Esophagus (tissue), 2 donors: ENCODE results near the gene C5. TPM values are rescaled to one million over a fixed set of nuclear protein-coding genes. Genes with fewer than 3 reads are reported as not detected.

Experiments
- H3K27ac ChIP-seq, 2 donors: one replicate each; pipeline ENCODE4 v1.5.1; 2013; ENCODE audit warnings: low read depth in 2 of 2, mild to moderate bottlenecking in 2 of 2, inconsistent platforms in 1 of 2, low read length in 1 of 2, moderate library complexity in 1 of 2
- H3K27me3 ChIP-seq, 2 donors: one replicate each; pipeline ENCODE4 v1.6.1; 2013; ENCODE audit warnings: low read length in 2 of 2, control low read depth in 1 of 2, mild to moderate bottlenecking in 1 of 2; ENCODE audit not compliant: insufficient read depth in 2 of 2, control insufficient read depth in 1 of 2
- H3K36me3 ChIP-seq, 2 donors: one replicate each; pipeline ENCODE4 v1.6.1; 2013; ENCODE audit warnings: low read length in 1 of 2; ENCODE audit not compliant: control insufficient read depth in 2 of 2, insufficient read depth in 2 of 2
- H3K4me1 ChIP-seq, 2 donors: one replicate each; pipeline ENCODE4 v1.6.1; 2013; ENCODE audit warnings: low read length in 1 of 2; ENCODE audit not compliant: control insufficient read depth in 2 of 2, insufficient read depth in 2 of 2
- H3K4me3 ChIP-seq, 2 donors: one replicate each; pipeline ENCODE4 v1.5.1; 2013; ENCODE audit warnings: low read length in 2 of 2, mild to moderate bottlenecking in 2 of 2, low read depth in 1 of 2, moderate library complexity in 1 of 2
- H3K9me3 ChIP-seq, 2 donors: one replicate each; pipeline ENCODE4 v1.6.1; 2013; ENCODE audit warnings: mild to moderate bottlenecking in 2 of 2, low read depth in 1 of 2, low read length in 1 of 2, moderate library complexity in 1 of 2; ENCODE audit not compliant: control insufficient read depth in 2 of 2, insufficient read depth in 1 of 2
- WGBS, 2 donors: extraction: QIAGEN DNeasy Blood & Tissue Kit; methylation state at CpG; one replicate each; pipeline ENCODE4 v1.1.7; 2013; 5-methylcytosine and 5-hydroxymethylcytosine counted together
- polyA plus RNA-seq, 2 donors: library from polyadenylated mRNA; stranded (reverse); fragments of 200-250 nt; gene quantifications; one replicate each; pipeline ENCODE4 v1.2.3, GENCODE V29; 2013
- donor health status: healthy with polysubstance abuse.
- donor health status: Bipolar disorder and iron deficiency.

C5 gene
- polyA plus RNA-seq, 2 donors: 1.0 to 1.7 TPM

DNA sequence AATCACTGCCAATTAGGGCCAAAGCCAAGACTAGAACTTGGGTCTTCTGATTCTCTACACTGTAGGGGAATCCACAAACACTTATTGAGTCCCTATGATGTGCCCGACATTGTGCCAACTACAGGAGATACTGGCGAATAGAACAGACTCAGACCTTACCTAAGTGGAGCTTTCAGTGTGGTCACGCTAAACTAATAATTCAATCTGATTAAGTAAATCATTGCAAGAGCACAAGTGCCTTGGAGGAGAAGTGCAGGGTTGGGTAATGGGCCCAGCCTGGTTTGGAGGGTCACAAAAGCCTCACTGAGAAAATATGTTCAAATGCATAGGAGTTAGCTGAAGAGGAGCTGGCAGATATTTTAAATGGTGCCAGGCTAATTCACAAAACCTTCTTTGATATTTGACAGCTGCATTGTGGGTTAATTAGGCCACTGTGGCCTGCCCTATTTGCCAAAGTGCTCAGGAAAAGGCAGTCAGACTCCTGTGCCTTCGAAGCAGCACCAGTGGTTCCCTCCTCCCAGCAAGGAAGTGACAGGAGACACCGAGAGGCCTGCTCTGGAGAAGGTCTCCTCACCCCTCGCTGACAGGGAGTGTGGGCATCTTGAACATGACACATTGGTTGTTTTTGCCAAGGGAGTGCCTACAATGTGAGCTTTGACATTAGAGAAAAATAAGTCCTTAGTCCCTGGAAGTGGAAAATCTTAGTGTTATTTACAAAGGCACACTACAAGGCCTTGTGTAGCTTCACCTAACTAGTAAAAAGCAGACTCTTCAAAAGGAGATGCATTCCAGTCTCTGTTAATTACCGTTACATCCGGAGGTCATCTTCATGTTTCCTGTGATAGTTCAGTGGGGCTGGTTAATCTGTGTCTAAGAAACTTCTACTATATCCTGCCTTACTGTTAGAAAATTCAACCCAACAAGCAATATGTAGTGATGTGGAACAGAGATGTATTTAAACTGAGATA, 99.4 kb downstream of the C5 start:
- Histone ChIP-seq H3K27ac (peak overlapping the region in 1 of 2 donors; percentile 39), H3K27me3 (no peaks in the 10 kb centered on the region), H3K4me1 (peaks cover 0 to 1% of the 10 kb centered on the region in 2 donors), H3K4me3 (no peak overlapping the region), H3K9me3 (no peaks in the 10 kb centered on the region), H3K36me3 (peaks cover 0 to 2% of the 10 kb centered on the region in 2 donors)
- 79 to 82% methylated on average over 8 of the region's 8 CpGs for WGBS, 2 donors

DNA sequence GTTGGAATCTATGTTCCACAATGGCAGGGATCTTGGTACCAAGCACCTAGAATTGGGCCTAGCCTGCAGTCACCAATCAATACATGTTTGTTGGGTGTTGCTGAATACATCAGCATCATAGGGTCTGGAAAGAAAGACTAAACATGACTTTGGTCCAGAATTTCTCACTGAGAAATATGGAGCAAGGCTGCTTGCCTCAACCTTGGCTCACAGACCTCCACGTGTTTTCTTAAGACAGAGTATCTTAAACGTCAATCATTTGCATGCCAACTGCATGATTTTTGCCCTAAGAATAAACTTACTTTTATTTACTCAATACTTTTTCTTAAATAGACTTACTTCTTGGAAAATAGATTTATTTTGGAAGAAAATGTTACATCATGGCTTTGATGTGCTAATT, 100.8 kb downstream of the C5 start:
- Histone ChIP-seq H3K9me3 (no peaks in the 10 kb centered on the region), H3K36me3 (peaks cover 0 to 2% of the 10 kb centered on the region in 2 donors), H3K4me3 (no peak overlapping the region), H3K4me1 (peaks cover 0 to 3% of the 10 kb centered on the region in 2 donors), H3K27me3 (no peaks in the 10 kb centered on the region), H3K27ac (no peak overlapping the region)
- 71 to 80% methylated on average over 2 of the region's 2 CpGs for WGBS, 2 donors

- 96 to 98% methylated on average over 1 of the region's 1 CpG for WGBS, 2 donors
- H3K27ac ChIP-seq: no peak overlapping the region
Observed at GRCh38 chr9:120948824-120949223, 101.3 kb downstream of the C5 start.

DNA sequence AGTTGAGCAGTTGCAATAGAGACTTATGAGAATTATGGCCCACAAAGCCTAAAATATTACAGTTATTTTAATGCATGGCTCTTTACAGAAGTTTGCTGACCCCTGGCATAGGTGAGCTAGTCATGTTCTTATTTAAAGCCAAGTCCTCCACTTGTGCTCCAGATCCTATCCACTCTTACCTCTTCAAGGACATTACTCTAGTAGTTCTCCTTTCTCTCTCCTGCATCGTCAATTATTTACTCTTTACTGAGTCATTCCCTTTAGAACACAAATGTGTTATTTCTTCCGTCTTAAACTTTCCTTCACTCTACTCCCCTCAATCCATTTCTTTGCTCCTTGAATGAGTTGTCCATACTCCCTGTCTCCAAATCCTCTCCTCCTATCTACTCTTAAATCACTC, 102.9 kb downstream of the C5 start:
- peaks cover 0 to 3% of the 10 kb centered on the region in 2 donors for H3K4me1 ChIP-seq
- no peaks in the 10 kb centered on the region for H3K27me3 ChIP-seq
- H3K9me3 ChIP-seq: no peaks in the 10 kb centered on the region
- H3K36me3 ChIP-seq: no peaks in the 10 kb centered on the region
- no peak overlapping the region for H3K27ac ChIP-seq
- 88 to 89% methylated on average over 2 of the region's 2 CpGs for WGBS, 2 donors
- H3K4me3 ChIP-seq: no peak overlapping the region

More at GRCh38 chr9:120948824-120949223, 101.3 kb downstream of the C5 start:
- H3K9me3 ChIP-seq: no peaks in the 10 kb centered on the region
- no peak overlapping the region for H3K4me3 ChIP-seq
- peaks cover 0 to 2% of the 10 kb centered on the region in 2 donors for H3K36me3 ChIP-seq
- H3K4me1 ChIP-seq: peaks cover 0 to 3% of the 10 kb centered on the region in 2 donors
- H3K27me3 ChIP-seq: no peaks in the 10 kb centered on the region

- no peak overlapping the region for H3K4me3 ChIP-seq
- WGBS, 2 donors: 80 to 82% methylated on average over 3 of the region's 3 CpGs
Observed at GRCh38 chr9:120946259-120946658, 103.8 kb downstream of the C5 start.

GRCh38 chr9:120944948-120945347, 105.1 kb downstream of the C5 start:
- Histone ChIP-seq H3K36me3 (no peaks in the 10 kb centered on the region), H3K27ac (peak overlapping the region in 1 of 2 donors; percentile 0), H3K4me3 (no peak overlapping the region), H3K27me3 (no peaks in the 10 kb centered on the region), H3K9me3 (no peaks in the 10 kb centered on the region), H3K4me1 (peaks cover 3% of the 10 kb centered on the region in 2 donors)
- WGBS, 2 donors: 78 to 82% methylated on average over 3 of the region's 3 CpGs

More at GRCh38 chr9:120946259-120946658, 103.8 kb downstream of the C5 start:
- Histone ChIP-seq H3K27me3 (no peaks in the 10 kb centered on the region), H3K9me3 (no peaks in the 10 kb centered on the region), H3K36me3 (no peaks in the 10 kb centered on the region), H3K27ac (no peak overlapping the region), H3K4me1 (peaks cover 0 to 3% of the 10 kb centered on the region in 2 donors)

GRCh38 chr9:120944434-120944843, 105.6 kb downstream of the C5 start:
- Histone ChIP-seq H3K27me3 (no peaks in the 10 kb centered on the region), H3K4me3 (no peak overlapping the region), H3K36me3 (no peaks in the 10 kb centered on the region), H3K27ac (peak overlapping the region in 1 of 2 donors; percentile 71), H3K4me1 (peaks cover 3% of the 10 kb centered on the region in 2 donors), H3K9me3 (no peaks in the 10 kb centered on the region)
- 50 to 61% methylated on average over 4 of the region's 4 CpGs for WGBS, 2 donors

GRCh38 chr9:120942186-120943001, 107.7 kb downstream of the C5 start:
- H3K4me1 ChIP-seq: peaks cover 3% of the 10 kb centered on the region in 2 donors
- H3K9me3 ChIP-seq: no peaks in the 10 kb centered on the region
- WGBS, 2 donors: 44 to 50% methylated on average over 8 of the region's 8 CpGs

GRCh38 chr9:120941046-120941770, 108.9 kb downstream of the C5 start:
- Histone ChIP-seq H3K9me3 (no peaks in the 10 kb centered on the region), H3K27me3 (no peaks in the 10 kb centered on the region), H3K27ac (peak overlapping the region; percentile 55 to 57), H3K36me3 (no peaks in the 10 kb centered on the region), H3K4me3 (no peak overlapping the region), H3K4me1 (peaks cover 3 to 4% of the 10 kb centered on the region in 2 donors)
- WGBS, 2 donors: 68 to 71% methylated on average over 6 of the region's 6 CpGs

More at GRCh38 chr9:120942186-120943001, 107.7 kb downstream of the C5 start:
- Histone ChIP-seq H3K27me3 (no peaks in the 10 kb centered on the region), H3K36me3 (no peaks in the 10 kb centered on the region), H3K27ac (peak overlapping the region; percentile 54 to 79), H3K4me3 (no peak overlapping the region)
